WI38 (cell line): ENCODE results near the gene PXN.

ENCODE experiments used
- H3K4me3 ChIP-seq: 2 replicates; pipeline ENCODE4 v1.5.1; 2011; ENCODE audit warnings: low read depth, mild to moderate bottlenecking, control low read depth, low read length
- CTCF ChIP-seq: IDR thresholded peaks from 2 replicates; pipeline ENCODE4 v1.5.1; 2012; ENCODE audit warnings: low read depth, mild to moderate bottlenecking, control low read depth, low read length

Gene PXN

GRCh38 chr12:120266180-120266870, 795 bp upstream of the PXN start:
- TF ChIP-seq CTCF = no peak
- no peak overlapping the region; the same call in 1 of the 2 replicates for H3K4me3 ChIP-seq

- peak overlapping the region; percentile 93 for H3K4me3 ChIP-seq
- TF ChIP-seq CTCF = no peak
These were observed 542 bp downstream of the PXN start for GRCh38 chr12:120264904-120265472.

GRCh38 chr12:120264086-120264903, 1.2 kb downstream of the PXN start:
- H3K4me3 ChIP-seq = peak overlapping the region; percentile 93
- TF ChIP-seq CTCF = no peak

GRCh38 chr12:120263748-120264085, 1.8 kb downstream of the PXN start:
- peak overlapping the region; percentile 93 for H3K4me3 ChIP-seq
- TF ChIP-seq CTCF = no peak

- no peak for TF ChIP-seq CTCF
These were observed 2.4 kb downstream of the PXN start for GRCh38 chr12:120262852-120263747.

GRCh38 chr12:120261951-120262851, 3.3 kb downstream of the PXN start:
- TF ChIP-seq CTCF = no peak
- H3K4me3 ChIP-seq = peak overlapping the region; percentile 93

More at GRCh38 chr12:120262852-120263747, 2.4 kb downstream of the PXN start:
- H3K4me3 ChIP-seq = peak overlapping the region; percentile 93
